Endothelial cell of umbilical vein (primary cell): ENCODE data around the gene KLHL18. TPM values are rescaled to one million over a fixed set of nuclear protein-coding genes. Genes with fewer than 3 reads are reported as not detected.

Source experiments
- BruUV-seq: library from RNA; stranded (reverse); fragments of 400-500 nt; replicated peaks from 2 replicates; lab custom pipeline; 2021; lab: Mats Ljungman, UMichigan
- CTCF ChIA-PET: fragments of 300-600, 350-600 bp; sonication (Branson Sonifier 250); formaldehyde crosslinking; loops from one replicate; lab custom pipeline; 2021; ENCODE audit warnings: antibody characterized with exemption, inconsistent platforms; lab: Charles Lee
- POLR2A ChIA-PET: fragments of 300-600, 350-600 bp; sonication (Branson Sonifier 250); formaldehyde crosslinking; loops from one replicate; lab custom pipeline; 2021; ENCODE audit warnings: antibody characterized with exemption, inconsistent platforms; lab: Charles Lee
- DNase-seq: peaks from one replicate; pipeline ENCODE4 v3.0.0-alpha.2; 2011; ENCODE audit warnings: low read depth, low spot score
- FAIRE-seq: peaks from 2 replicates; lab custom pipeline; 2011; peaks lifted over from hg19 to GRCh38; lab: Jason Lieb, UNC
- H2AFZ ChIP-seq: 2 replicates; pipeline ENCODE4 v1.6.0; 2012; ENCODE audit warnings: low read depth, low read length, control low read depth, inconsistent platforms
- H3K27ac ChIP-seq: 2 replicates; pipeline ENCODE4 v1.5.1; 2011; ENCODE audit warnings: low read depth, mild to moderate bottlenecking, control low read depth, low read length, moderate library complexity; ENCODE audit not compliant: insufficient read depth
- H3K27me3 ChIP-seq, 2 experiments: 2 replicates each; pipeline versions ENCODE4 v1.6.0 to v1.6.1; 2011; ENCODE audit warnings: low read length in 2 of 2, mixed read lengths in 1 of 2; ENCODE audit not compliant: control insufficient read depth in 2 of 2, insufficient read depth in 2 of 2
- H3K36me3 ChIP-seq, 2 experiments: 2 replicates in 1 of 2; 3 replicates in 1 of 2; pipeline ENCODE4 v1.5.1; 2011; ENCODE audit warnings: low read length in 2 of 2, mild to moderate bottlenecking in 1 of 2, moderate library complexity in 1 of 2; ENCODE audit not compliant: control insufficient read depth in 2 of 2, insufficient read depth in 2 of 2; ENCODE audit errors: extremely low read depth in 1 of 2
- H3K4me1 ChIP-seq: 3 replicates; pipeline ENCODE4 v1.5.1; 2011; ENCODE audit warnings: mild to moderate bottlenecking, low read length; ENCODE audit not compliant: control insufficient read depth, insufficient read depth; ENCODE audit errors: extremely low read depth
- H3K4me2 ChIP-seq: 2 replicates; pipeline ENCODE4 v1.6.1; 2011; ENCODE audit warnings: low read length, control low read depth, mixed read lengths; ENCODE audit not compliant: insufficient read depth
- H3K4me3 ChIP-seq, 3 experiments: fragments of 200-600 bp in 1 of 3; sonication (generic), shearing (Covaris generic) in 1 of 3; replicated peaks in 1 of 3; 2 replicates each; pipeline ENCODE4 v1.5.1; 2011 to 2016; ENCODE audit warnings: control low read depth in 3 of 3, low read length in 3 of 3, mild to moderate bottlenecking in 2 of 3, inconsistent platforms in 1 of 3, low read depth in 1 of 3, moderate library complexity in 1 of 3; ENCODE audit not compliant: insufficient read depth in 1 of 3
- H3K79me2 ChIP-seq: 2 replicates; pipeline ENCODE4 v1.6.0; 2012; ENCODE audit warnings: low read length, inconsistent platforms; ENCODE audit not compliant: control insufficient read depth, insufficient read depth
- H3K9ac ChIP-seq: replicated peaks from 2 replicates; pipeline ENCODE3; 2011; ENCODE audit warnings: low read length, control low read depth; ENCODE audit not compliant: insufficient read depth; ENCODE audit errors: extremely low read depth
- H3K9me1 ChIP-seq: replicated peaks from 3 replicates; pipeline ENCODE4 v1.6.0; 2011; ENCODE audit warnings: mild to moderate bottlenecking, low read length; ENCODE audit not compliant: control insufficient read depth, insufficient read depth; ENCODE audit errors: extremely low read depth
- H3K9me3 ChIP-seq: replicated peaks from 2 replicates; pipeline ENCODE4 v1.5.1; 2012; ENCODE audit warnings: low read length, inconsistent platforms; ENCODE audit not compliant: control insufficient read depth, insufficient read depth
- H4K20me1 ChIP-seq: replicated peaks from 2 replicates; pipeline ENCODE3; 2011; ENCODE audit warnings: mild to moderate bottlenecking, low read length; ENCODE audit not compliant: control insufficient read depth, insufficient read depth; ENCODE audit errors: extremely low read depth
- CTCF ChIP-seq, 2 donors: IDR thresholded peaks; 1 replicate in 1 of 2; 2 replicates in 1 of 2; pipeline ENCODE4 v1.5.1; 2011; ENCODE audit warnings: low read length in 2 of 2, mild to moderate bottlenecking in 2 of 2, moderate library complexity in 2 of 2, control low read depth in 1 of 2, inconsistent platforms in 1 of 2, low read depth in 1 of 2; ENCODE audit not compliant: insufficient read depth in 1 of 2; ENCODE audit errors: extremely low read depth in 1 of 2
- EZH2 ChIP-seq: IDR thresholded peaks from 2 replicates; pipeline ENCODE4 v1.6.1; 2012; ENCODE audit warnings: borderline replicate concordance, low read depth, mild to moderate bottlenecking, moderate library complexity, low read length, inconsistent platforms; ENCODE audit not compliant: severe bottlenecking
- FOS ChIP-seq: IDR thresholded peaks from 2 replicates; pipeline ENCODE4 v1.6.1; 2011; ENCODE audit warnings: mild to moderate bottlenecking, low read length, moderate library complexity, borderline replicate concordance; ENCODE audit not compliant: insufficient read depth
- GATA2 ChIP-seq: IDR thresholded peaks from 2 replicates; pipeline ENCODE4 v1.7.0; 2011; ENCODE audit warnings: low read depth, mild to moderate bottlenecking, moderate library complexity, mixed read lengths, low read length; ENCODE audit not compliant: insufficient read length, insufficient read depth
- JUN ChIP-seq: IDR thresholded peaks from 2 replicates; pipeline ENCODE4 v1.6.1; 2011; ENCODE audit warnings: borderline replicate concordance, low read depth; ENCODE audit not compliant: insufficient read length, insufficient read depth
- MAX ChIP-seq: IDR thresholded peaks from 2 replicates; pipeline ENCODE4 v1.6.1; 2011; ENCODE audit not compliant: insufficient read depth, insufficient read length
- MYC ChIP-seq: IDR thresholded peaks from one replicate; pipeline ENCODE4 v1.6.1; 2011; ENCODE audit warnings: mild to moderate bottlenecking, low read depth, low read length
- POLR2A ChIP-seq: IDR thresholded peaks from 2 replicates; pipeline ENCODE4 v1.6.1; 2012; ENCODE audit warnings: low read depth, mild to moderate bottlenecking, control low read depth, low read length
- POLR2AphosphoS5 ChIP-seq: IDR thresholded peaks from 2 replicates; pipeline ENCODE4 v1.6.1; 2012; ENCODE audit warnings: low read depth, mild to moderate bottlenecking, control low read depth, low read length, moderate library complexity; ENCODE audit not compliant: insufficient read depth
- dilution Hi-C: fragments of 300-500 bp; cut with MboI; formaldehyde crosslinking; loops from one replicate; pipeline ENCODE4 v1.15.0; 2019; ENCODE audit warnings: low sequenced_read_pairs; ENCODE audit not compliant: extremely low pct_ligation_motif_present
- intact Hi-C: fragments of 100-400 bp; cut with micrococcal nuclease; formaldehyde crosslinking; loops from one replicate; pipeline ENCODE4 v1.10.0; 2022
- polyA plus RNA-seq, 4 experiments: library from polyadenylated mRNA; depleted of rRNA in 3 of 4; stranded (reverse) in 3 of 4; unstranded in 1 of 4; fragments of >200 nt; gene quantifications; 2 replicates each; pipeline versions ENCODE4 v1.2.1 to v1.2.3, GENCODE V29; 2011 to 2012; ENCODE audit warnings: missing spikeins in 1 of 4
- total RNA-seq: library from RNA; stranded (reverse); gene quantifications from 2 replicates; pipeline ENCODE4 v1.2.3, GENCODE V29; 2021

The KLHL18 gene
- total and polyA plus RNA-seq, 2 donors (not counting 3 experiments of a cell fraction or from before 2014, with no cell fraction given), result 43.4 to 58.1 TPM

DNA sequence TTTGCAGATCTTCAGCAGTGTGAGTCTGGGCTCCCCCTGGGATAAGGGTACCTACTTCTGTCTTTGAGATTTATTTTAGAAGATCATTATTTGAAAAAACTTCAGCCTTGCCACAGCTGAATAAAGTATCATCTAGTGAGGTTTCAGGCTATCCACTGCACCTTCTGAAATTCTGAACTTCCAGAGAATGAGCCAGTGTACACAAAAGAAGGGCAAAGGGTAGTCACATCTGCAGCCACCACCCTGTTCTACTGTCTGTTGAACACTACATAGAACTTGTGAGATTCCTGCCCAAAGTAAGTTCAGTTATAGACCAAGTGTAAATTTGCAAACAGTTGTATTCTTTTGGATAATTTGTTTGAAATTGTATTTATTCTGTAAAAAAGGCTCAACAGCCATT is 60.1 kb downstream of the KLHL18 start:
- Histone ChIP-seq H3K79me2 (no peaks in the 10 kb centered on the region), H3K36me3 (peaks cover 2 to 15% of the 10 kb centered on the region in 2 experiments), H3K27ac (no peak overlapping the region), H3K4me3 (no peak overlapping the region), H2AFZ (no peak overlapping the region), H3K9ac (no peak overlapping the region), H4K20me1 (no peaks in the 10 kb centered on the region), H3K4me2 (no peak overlapping the region), H3K9me3 (no peaks in the 10 kb centered on the region), H3K27me3 (no peaks in the 10 kb centered on the region), H3K4me1 (no peaks in the 10 kb centered on the region), H3K9me1 (no peaks in the 10 kb centered on the region)
- TF ChIP-seq POLR2AphosphoS5 (no peak), MAX (no peak), EZH2 (no peak), MYC (no peak), GATA2 (no peak), JUN (no peak), CTCF (IDR thresholded peaks at IDR 0.05; ENCODE audit: extremely low read depth in 1 of 2, insufficient read depth in 1 of 2, low read depth in 1 of 2, low read length in 2 of 2) (no peak), POLR2A (no peak), FOS (no peak)
- FAIRE-seq (no peak), DNase-seq (no peak)
- intact Hi-C loops, result no loop called here
- BruUV-seq, result no TSS peak
- ChIA-PET CTCF (interaction anchor here (0.8 kb wide), 1 partner anchor 19 kb away, joined by 4 read pairs; no protein-coding TSS in a partner anchor), POLR2A (no interaction called here)
- dilution Hi-C loops, result no loop called here
